Testis (tissue), 2 donors: Measurements from ENCODE around the gene RIC8B.

Experiments
- POLR2A ChIP-seq: fragments of 450-650 bp; IDR thresholded peaks from one replicate; pipeline ENCODE4 v1.6.1; 2017; ENCODE audit warnings: antibody characterized with exemption, mild to moderate bottlenecking, moderate library complexity
- TF ChIP-seq, protein P1 (sequence below), 3 experiments: fragments of 450-650 bp in 2 of 3; fragments of 200-600 bp in 1 of 3; sonication (generic) in 1 of 3; IDR thresholded peaks; one replicate each; pipeline ENCODE4 v1.5.1; 2016 to 2019; ENCODE audit warnings: antibody characterized with exemption in 3 of 3, mild to moderate bottlenecking in 2 of 3, moderate library complexity in 1 of 3

DNA sequence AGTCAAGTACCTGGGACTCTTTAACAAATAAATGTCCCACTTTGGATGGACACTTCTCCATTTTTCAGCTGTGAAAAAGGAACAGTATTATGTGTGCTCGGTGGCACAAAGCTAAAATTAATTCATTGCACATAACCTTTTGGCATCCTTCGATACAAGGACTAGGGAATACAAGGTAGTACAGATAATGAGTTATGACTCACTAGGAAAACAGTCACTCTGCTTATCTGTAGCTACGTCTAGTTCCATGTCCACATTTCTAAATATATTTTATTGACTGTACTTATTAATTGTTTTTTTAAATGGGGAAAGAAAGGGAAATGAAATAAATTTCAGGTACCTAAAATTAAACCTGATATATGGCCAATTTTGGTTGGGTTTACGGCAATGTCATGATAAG is 35.2 kb upstream of the RIC8B start:
- TF ChIP-seq, protein P1, sequence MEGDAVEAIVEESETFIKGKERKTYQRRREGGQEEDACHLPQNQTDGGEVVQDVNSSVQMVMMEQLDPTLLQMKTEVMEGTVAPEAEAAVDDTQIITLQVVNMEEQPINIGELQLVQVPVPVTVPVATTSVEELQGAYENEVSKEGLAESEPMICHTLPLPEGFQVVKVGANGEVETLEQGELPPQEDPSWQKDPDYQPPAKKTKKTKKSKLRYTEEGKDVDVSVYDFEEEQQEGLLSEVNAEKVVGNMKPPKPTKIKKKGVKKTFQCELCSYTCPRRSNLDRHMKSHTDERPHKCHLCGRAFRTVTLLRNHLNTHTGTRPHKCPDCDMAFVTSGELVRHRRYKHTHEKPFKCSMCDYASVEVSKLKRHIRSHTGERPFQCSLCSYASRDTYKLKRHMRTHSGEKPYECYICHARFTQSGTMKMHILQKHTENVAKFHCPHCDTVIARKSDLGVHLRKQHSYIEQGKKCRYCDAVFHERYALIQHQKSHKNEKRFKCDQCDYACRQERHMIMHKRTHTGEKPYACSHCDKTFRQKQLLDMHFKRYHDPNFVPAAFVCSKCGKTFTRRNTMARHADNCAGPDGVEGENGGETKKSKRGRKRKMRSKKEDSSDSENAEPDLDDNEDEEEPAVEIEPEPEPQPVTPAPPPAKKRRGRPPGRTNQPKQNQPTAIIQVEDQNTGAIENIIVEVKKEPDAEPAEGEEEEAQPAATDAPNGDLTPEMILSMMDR (IDR thresholded peaks at IDR 0.05) = no peak
- no peak for TF ChIP-seq POLR2A
